GM10847 (cell line): ENCODE measurements around the gene SMIM31.

Experiments
- POLR2A ChIP-seq: IDR thresholded peaks from 2 replicates; pipeline ENCODE4 v1.6.1; 2011; ENCODE audit not compliant: insufficient read length; ENCODE audit errors: extremely low read depth

Gene SMIM31

DNA sequence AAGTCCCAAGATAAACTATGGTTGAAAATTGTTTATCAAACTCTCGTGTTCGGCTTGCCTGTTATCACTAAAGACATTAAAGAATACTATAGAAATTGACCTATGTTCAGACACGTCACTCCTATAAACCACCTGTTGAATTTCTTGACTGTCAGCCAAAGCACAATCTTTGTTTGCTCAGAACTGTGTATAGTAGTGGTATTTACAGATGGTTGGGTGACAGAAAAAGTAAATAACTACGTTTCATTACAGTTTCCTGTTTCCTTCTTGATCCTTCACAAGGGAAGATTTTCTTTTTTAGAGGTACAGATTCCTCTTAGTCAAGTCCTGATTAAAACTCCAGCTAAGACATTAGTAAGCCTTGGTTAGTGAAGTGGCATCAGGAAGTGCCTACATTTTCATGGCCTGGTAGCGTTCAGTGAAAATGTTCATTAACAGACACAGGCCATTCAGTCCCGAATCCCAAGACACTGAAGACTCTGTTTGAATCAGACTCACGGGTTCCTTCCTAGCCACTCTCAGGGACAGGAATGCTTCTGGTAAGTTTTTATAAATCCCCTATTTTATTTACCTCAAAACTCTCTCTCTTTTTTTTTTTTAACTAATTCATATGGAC lies at the start of gene SMIM31:
TSS of gene SMIM31 (plus strand) at position 259 of the 616 bp plus-strand sequence. CDS start 16,313 bp downstream, outside the sequence.
- no peak for TF ChIP-seq POLR2A

DNA sequence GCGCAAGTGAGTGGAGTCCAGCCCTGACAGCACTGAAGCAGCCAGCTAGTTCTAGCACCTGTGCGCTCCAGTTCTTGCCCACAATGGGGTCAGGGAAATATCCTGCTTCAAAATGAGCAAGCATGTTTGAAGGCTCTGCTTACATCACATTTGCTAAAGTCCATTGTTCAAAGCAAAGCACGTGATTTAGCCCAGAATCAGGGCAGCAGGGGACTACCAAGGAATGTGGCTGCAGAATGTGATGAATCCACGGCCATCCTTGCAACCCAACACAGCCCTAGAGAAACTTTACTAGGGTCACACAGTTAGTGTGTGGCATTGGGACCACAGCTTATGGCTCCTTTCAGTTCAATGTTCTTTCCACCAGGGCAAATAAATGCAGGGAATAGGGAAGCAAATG lies 47.3 kb upstream of the SMIM31 start:
- no peak for TF ChIP-seq POLR2A

DNA sequence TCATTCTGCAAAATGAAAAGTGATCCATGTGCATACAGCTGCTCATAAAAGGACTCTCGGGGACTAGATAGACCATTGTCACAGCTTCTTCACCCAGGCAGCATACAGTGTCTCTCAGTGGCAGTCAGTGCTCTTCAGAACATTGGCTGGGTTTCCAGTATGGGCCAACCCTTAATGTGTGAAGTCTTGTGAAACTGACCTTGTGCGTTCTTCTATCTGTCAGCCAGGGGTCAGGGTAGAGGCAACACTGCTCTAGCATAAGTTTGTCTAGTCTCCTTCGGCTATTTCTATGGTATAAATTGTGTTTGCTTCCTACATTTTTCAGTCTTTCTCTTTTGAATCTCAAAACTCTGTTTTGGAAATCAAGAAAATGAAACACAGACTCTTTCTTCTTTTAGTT lies 37.0 kb upstream of the SMIM31 start:
- no peak for TF ChIP-seq POLR2A

DNA sequence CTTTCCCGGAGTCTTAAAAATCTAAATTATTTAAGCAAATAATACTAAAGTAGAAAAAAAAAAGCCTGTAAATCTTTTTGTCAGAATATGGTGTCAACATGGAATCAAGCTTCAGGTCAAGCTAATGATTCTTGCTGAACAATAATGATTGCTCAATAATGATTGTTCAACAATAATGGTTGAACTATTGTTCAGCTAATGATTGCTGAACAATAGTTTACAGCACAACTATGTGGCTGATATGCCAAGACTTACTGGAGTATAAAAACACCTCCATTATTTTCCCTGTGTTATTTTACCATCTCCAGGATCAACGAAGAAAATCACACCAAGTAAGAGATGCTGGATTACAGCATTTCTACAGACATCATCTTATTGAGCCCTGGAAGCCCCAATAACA lies 35.1 kb upstream of the SMIM31 start:
- no peak for TF ChIP-seq POLR2A

- TF ChIP-seq POLR2A = no peak
Measured at GRCh38 chr4:164725066-164725465, 28.9 kb upstream of the SMIM31 start.

- no peak for TF ChIP-seq POLR2A
Measured at GRCh38 chr4:164730705-164731393, 23.1 kb upstream of the SMIM31 start.

DNA sequence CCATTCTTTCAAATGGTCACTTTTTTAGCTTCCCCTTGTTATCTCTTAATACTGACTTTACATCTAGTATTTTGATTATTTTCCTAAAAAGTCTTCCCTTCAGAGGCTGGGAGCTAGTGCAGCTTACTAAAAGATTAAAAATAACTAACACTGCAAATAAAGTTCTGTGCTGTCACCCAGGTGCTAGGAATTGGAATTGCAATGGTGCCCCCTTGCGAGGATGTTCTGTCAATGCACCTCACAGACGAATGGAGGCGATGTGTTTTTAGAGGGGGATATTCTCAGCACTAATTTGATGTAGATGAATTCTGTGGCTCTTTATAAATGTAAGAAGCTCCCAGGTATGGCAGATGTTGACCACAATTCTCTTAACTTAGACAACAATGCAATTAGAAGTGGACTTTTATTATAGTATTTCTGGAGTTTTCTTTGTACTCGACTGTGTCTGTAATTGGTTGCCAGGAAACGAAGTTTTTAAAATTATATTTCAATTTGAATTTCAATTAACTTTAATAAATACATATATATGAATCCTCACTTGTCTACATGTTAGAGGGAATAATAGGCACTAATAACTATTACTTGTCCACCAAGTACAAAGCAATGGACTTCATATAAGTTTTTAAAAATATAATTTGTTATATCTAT lies 22.0 kb upstream of the SMIM31 start:
- no peak for TF ChIP-seq POLR2A

DNA sequence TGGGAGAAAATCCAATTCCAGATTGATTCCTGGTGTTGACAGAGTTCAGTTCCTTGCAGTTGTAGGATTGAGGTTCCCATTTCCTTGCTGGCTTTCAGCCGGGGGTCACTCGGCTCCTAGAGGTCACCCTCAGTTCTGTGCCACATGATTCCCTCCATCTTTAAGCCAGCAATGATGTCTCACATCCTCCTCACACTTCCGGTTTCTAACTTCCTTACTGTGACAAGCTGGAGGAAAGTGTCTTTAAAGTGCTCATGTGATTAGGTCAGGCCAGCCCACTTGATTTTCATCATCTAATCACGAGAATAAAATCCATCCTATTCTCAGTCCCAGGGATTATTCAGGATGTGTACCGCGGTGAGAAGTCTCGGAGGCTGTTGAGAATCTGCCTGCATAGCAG lies 19.4 kb upstream of the SMIM31 start:
- no peak for TF ChIP-seq POLR2A

GRCh38 chr4:164748375-164748774 lies 5.6 kb upstream of the SMIM31 start:
- no peak for TF ChIP-seq POLR2A

- TF ChIP-seq POLR2A = no peak
Measured at GRCh38 chr4:164755432-164755831, 1.5 kb downstream of the SMIM31 start.

DNA sequence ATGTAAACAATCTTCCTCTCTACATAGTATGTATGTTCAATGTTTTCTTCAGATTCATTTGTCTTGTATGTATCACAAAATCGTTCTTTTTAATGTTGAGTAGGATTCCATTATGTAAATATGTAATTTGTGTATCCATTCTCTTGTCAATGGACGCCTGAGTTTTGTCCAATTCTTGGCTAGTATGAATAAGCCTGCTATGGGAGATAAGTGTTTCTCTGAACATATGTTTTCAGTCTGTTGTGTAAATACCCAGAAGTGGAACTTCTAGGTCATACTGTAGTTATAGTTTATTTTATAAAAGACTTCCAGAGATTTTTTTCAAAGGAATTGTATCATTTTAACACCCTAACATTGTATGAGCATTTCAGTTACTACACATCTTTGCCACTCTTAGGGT lies 2.8 kb downstream of the SMIM31 start:
- TF ChIP-seq POLR2A = no peak

DNA sequence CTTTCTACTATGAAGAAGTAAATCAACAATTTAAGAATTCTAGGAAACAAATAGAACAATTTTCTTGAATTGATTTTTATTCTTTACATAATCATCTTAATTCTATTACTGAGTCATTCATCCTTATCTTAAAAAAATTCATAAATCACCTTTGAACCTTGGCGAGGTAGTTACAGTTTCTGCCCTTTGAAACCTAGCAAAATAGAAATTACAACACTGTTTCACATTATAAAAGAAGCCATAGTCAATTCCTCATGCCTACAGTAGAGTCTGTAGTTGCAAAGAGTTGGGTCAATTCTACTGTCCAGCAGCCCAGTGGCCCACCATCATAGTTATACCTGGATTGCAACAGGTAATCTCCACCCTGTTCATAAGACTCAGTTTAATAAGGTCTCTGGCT lies 7.3 kb downstream of the SMIM31 start:
- TF ChIP-seq POLR2A = no peak

GRCh38 chr4:164761746-164762275 lies 7.9 kb downstream of the SMIM31 start:
- no peak for TF ChIP-seq POLR2A

GRCh38 chr4:164765096-164765495 lies 11.2 kb downstream of the SMIM31 start:
- TF ChIP-seq POLR2A = no peak

- TF ChIP-seq POLR2A = no peak
Measured at GRCh38 chr4:164765833-164766232, 11.9 kb downstream of the SMIM31 start.

- TF ChIP-seq POLR2A = no peak
Measured at GRCh38 chr4:164768516-164768915, 14.6 kb downstream of the SMIM31 start.
